DOHH2 (cell line): Measurements from ENCODE around the gene SMARCA1.

Source experiments
- EZH2phosphoT487 ChIP-seq: fragments of 200-600 bp; sonication (generic); IDR thresholded peaks from 2 replicates; pipeline ENCODE4 v1.6.1; 2017; ENCODE audit warnings: borderline replicate concordance, mild to moderate bottlenecking, antibody characterized with exemption, low read length, moderate library complexity, mixed read lengths
- TF ChIP-seq, protein P1 (sequence below): fragments of 200-600 bp; sonication (generic); IDR thresholded peaks from one replicate; pipeline ENCODE4 v1.5.1; 2014; ENCODE audit warnings: antibody characterized with exemption, mild to moderate bottlenecking, low read depth, low read length; ENCODE audit not compliant: poor library complexity, severe bottlenecking

DNA sequence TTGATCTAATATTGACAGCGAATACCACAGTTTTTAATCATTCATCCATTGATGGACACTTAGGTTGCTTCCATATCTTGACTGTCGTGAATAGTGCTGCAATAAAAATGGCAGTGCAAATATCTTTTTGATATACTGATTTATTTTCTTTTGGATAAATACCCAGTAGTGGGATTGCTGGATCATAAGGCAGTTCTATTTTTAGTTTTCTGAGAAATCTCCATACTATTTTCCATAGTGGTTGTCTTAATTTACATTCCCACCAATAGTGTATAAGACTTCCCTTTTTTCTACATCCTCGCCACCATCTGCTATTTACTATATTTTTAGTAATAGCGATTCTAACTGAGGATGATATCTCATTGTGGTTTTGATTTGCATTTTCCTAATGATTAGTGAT, 100.1 kb downstream of the SMARCA1 start:
- no peak for TF ChIP-seq EZH2phosphoT487
- TF ChIP-seq, protein P1, sequence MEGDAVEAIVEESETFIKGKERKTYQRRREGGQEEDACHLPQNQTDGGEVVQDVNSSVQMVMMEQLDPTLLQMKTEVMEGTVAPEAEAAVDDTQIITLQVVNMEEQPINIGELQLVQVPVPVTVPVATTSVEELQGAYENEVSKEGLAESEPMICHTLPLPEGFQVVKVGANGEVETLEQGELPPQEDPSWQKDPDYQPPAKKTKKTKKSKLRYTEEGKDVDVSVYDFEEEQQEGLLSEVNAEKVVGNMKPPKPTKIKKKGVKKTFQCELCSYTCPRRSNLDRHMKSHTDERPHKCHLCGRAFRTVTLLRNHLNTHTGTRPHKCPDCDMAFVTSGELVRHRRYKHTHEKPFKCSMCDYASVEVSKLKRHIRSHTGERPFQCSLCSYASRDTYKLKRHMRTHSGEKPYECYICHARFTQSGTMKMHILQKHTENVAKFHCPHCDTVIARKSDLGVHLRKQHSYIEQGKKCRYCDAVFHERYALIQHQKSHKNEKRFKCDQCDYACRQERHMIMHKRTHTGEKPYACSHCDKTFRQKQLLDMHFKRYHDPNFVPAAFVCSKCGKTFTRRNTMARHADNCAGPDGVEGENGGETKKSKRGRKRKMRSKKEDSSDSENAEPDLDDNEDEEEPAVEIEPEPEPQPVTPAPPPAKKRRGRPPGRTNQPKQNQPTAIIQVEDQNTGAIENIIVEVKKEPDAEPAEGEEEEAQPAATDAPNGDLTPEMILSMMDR: no peak
